Kidney epithelial cell (primary cell): Measurements from ENCODE around the gene TSHZ3. TPM values are rescaled to one million over a fixed set of nuclear protein-coding genes. Genes with fewer than 3 reads are reported as not detected.

Experiments
- DNase-seq: peaks from one replicate; pipeline ENCODE4 v3.0.0-alpha.2; 2010; ENCODE audit warnings: low read depth
- H3K27me3 ChIP-seq: 2 replicates; pipeline ENCODE4 v1.6.0; 2011; ENCODE audit warnings: low read length; ENCODE audit not compliant: control insufficient read depth, insufficient read depth
- H3K36me3 ChIP-seq: 2 replicates; pipeline ENCODE4 v1.5.1; 2011; ENCODE audit warnings: low read length; ENCODE audit not compliant: control insufficient read depth, insufficient read depth
- H3K4me3 ChIP-seq: 2 replicates; pipeline ENCODE4 v1.5.1; 2011; ENCODE audit warnings: low read depth, mild to moderate bottlenecking, control low read depth, low read length
- total RNA-seq: library from RNA; depleted of rRNA; stranded (reverse); fragments of >200 nt; gene quantifications from 2 replicates; pipeline ENCODE4 v1.2.3, GENCODE V29; 2015
- TF ChIP-seq, protein P1 (sequence below): IDR thresholded peaks from 2 replicates; pipeline ENCODE4 v1.5.1; 2011; ENCODE audit warnings: mild to moderate bottlenecking, moderate library complexity, low read length, control low read depth, inconsistent platforms; ENCODE audit not compliant: insufficient read depth, poor library complexity, severe bottlenecking

Gene TSHZ3
- total RNA-seq, 1 donor from 2014 or later, result 2.4 TPM

DNA sequence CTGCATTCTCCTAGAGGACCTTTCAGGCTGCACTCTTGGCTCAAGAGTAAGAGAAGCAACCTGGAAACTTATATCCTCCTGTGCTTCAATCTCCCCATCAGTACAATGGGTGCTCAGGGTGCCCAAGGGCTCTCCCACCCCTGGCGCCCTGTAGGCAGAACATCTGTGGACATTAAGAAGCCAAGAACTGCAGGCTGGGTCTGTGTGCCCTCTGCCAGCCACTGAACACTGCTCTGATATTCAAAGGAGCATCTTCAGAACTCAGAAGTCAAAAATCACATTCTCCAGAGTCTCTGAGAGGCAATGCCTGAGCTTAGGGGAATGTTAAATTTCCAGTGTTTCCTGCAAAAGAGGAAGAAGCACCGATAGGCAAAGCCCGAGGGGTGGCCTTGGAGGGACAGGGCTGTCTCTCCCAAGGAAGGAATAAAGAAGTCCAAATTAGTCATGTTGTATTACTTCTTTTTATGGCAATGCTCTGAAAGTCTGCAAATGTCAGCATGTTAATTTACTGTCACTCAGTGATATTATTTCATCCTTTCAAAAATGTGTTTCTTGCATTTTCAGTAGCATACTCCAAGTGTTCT, 88.1 kb downstream of the TSHZ3 start:
- Histone ChIP-seq H3K36me3 (no peaks in the 10 kb centered on the region), H3K4me3 (no peak overlapping the region), H3K27me3 (peaks cover 16% of the 10 kb centered on the region)
- DNase-seq, result no peak
- TF ChIP-seq, protein P1, sequence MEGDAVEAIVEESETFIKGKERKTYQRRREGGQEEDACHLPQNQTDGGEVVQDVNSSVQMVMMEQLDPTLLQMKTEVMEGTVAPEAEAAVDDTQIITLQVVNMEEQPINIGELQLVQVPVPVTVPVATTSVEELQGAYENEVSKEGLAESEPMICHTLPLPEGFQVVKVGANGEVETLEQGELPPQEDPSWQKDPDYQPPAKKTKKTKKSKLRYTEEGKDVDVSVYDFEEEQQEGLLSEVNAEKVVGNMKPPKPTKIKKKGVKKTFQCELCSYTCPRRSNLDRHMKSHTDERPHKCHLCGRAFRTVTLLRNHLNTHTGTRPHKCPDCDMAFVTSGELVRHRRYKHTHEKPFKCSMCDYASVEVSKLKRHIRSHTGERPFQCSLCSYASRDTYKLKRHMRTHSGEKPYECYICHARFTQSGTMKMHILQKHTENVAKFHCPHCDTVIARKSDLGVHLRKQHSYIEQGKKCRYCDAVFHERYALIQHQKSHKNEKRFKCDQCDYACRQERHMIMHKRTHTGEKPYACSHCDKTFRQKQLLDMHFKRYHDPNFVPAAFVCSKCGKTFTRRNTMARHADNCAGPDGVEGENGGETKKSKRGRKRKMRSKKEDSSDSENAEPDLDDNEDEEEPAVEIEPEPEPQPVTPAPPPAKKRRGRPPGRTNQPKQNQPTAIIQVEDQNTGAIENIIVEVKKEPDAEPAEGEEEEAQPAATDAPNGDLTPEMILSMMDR, result no peak

DNA sequence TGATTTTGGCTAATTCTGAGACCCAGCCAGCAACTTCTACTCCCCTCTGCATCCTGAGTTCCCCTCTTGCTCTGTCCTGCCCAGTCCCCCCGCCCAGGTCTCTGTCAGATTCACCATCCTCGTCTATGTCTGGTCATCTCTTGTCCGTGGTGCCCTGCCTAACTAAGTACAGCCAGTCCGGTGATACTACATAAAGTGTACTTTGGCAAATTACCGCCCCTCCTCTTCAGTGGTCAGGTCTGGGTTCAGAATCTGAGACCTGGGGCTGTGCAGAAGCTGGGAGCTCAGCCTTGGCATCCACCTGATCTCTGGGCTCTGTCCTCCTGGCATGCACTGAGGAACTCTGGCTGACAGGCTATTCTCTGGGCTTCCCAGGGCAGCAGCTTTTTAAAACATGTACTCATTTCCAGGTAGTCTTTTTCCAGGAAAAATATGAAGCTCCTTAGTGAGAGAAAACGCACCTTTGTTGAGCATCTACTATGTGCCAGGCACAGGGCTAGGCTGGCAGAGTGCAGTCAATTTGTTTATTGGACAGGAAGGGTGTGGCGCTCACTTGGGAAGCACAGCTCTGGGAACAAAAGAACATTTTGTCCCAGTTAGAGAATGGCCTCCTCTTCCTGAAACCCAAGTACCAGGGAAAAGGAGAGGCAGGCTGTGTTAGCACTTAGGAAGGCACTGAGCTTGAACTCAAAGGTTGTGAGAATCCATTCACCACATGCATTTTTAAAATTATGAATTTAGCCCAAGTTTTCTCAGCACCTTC, 88.9 kb downstream of the TSHZ3 start:
- peaks cover 16% of the 10 kb centered on the region for H3K27me3 ChIP-seq
- TF ChIP-seq, protein P1, result no peak
- H3K4me3 ChIP-seq, result no peak overlapping the region
- DNase-seq, result no peak
- no peaks in the 10 kb centered on the region for H3K36me3 ChIP-seq

DNA sequence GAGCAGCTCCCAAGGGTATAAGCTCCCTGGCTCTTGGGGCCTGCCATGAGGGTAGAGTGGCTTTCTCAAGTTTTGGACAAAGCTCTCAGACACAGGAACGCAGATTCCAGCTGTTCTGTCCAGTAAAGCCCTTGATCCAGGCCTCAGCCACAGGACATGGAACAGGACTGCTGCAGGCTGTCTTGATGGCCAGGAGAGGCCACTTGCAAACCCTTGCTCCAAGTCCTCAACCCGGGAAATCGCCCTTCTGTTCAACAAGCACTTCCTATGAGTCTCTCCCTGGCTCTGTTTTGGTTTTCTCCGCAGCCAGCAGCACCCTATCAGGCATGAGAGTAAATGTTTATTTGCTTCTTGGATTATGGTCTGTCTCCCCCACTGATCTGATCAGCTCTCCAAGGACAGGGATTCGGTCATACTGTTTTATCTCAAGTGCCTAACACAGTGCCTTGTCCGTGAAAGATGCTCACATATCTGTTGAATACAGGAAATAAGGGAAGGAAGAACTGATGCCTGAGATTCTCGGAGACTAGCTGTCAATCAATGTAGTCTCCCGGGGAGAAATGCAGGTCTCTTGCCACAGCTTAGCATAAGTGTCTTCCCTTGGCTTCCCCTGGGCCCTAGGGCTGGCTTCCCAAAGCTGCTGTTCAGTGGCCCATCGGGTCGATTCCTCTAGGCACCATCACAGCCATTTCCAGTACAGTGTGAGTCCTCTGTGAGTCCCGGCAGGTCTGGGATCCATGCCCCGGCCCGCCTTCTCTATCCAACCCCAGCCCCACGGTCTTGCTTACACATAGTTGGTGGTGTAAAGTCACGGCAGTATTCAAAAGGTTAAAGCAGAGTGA, 90.8 kb downstream of the TSHZ3 start:
- Histone ChIP-seq H3K27me3 (peaks cover 11% of the 10 kb centered on the region), H3K36me3 (no peaks in the 10 kb centered on the region), H3K4me3 (no peak overlapping the region)
- no peak for DNase-seq
- TF ChIP-seq, protein P1, result no peak

DNA sequence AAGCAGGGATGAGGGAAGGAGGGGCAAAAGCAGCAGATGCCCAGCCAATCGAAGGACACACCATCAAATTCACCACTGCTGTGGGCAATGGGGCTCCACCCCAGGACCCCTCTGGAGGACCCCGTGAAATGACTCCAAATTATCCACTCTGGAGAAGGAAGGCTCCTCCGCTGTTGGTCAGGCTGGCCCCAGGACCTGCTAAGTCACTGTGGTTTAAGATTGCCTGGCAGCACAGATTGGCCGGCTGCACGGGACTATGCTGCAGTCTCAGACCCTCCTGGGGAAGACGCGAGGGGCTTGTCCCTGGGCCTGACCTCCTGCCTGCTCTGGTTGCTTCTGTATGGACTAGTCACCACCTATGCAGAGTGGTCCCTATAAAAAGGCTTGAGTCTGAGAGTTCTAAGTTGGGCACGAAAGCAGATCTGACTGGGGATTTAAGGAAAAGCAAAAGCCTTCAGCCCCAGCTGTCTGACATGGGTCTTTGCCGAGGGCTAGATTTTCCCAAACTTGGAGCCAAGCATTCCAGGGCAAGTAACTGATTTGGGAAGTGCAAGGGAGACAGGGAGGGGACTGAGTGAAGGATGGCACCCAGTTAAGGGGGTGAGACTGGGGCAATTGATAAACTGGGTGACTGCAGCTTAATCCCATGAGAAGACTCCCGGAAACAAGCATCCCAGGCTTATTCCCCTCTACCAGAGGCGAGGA, 91.7 kb downstream of the TSHZ3 start:
- Histone ChIP-seq H3K27me3 (peaks cover 4% of the 10 kb centered on the region), H3K36me3 (no peaks in the 10 kb centered on the region), H3K4me3 (no peak overlapping the region)
- TF ChIP-seq, protein P1, result no peak
- DNase-seq, result no peak

DNA sequence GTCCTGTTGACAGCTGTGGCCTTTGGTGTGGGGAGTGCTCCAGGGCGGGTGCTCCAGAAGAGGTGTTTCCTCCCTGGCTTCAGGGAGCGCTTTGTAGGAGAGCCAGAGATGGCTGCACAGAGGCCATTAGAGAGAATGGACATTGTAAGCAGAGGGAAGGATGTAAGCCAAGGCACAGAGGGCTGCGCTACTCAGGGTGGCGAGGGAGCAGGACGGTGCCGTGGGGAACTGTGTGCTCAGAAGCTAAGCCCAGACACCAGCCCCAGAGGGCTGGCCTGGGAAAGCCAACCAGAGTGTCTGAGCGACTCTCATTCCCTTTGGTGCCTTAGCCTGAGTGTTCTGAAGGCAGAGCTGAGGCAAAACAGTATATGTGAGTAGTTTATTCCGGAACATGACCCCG, 92.2 kb downstream of the TSHZ3 start:
- H3K27me3 ChIP-seq, result peaks cover 2% of the 10 kb centered on the region
- TF ChIP-seq, protein P1, result no peak
- H3K36me3 ChIP-seq, result no peaks in the 10 kb centered on the region
- no peak for DNase-seq
- H3K4me3 ChIP-seq, result no peak overlapping the region
